Measurements from ENCODE around the gene C2orf72.
"Not testable (repeated sequence)": the region's sequence is repeated elsewhere in the genome, so short reads cannot be mapped to it uniquely, and the experiment has no call there.

C2orf72 gene

GRCh38 chr2:231058761-231059550, 21.6 kb downstream of the C2orf72 start:
- CTCF ChIA-PET, result interaction anchor here (0.8 to 2.7 kb wide), 7 partner anchors 9 to 353 kb away, joined by 3 to 14 read pairs (median 6); no protein-coding TSS in a partner anchor
- DNase-seq (ENCODE audit: extremely low spot score), result no peak
- TF ChIP-seq CTCF (IDR thresholded peaks at IDR 0.05; ENCODE audit: control extremely low read depth, extremely low read depth, low read depth, missing control alignments), result no peak
- POLR2A ChIA-PET, result no interaction called here

- ChIA-PET CTCF (interaction anchor here (1.5 kb wide), 1 partner anchor 146 kb away, joined by 3 read pairs; no protein-coding TSS in a partner anchor), POLR2A (no interaction called here)
- TF ChIP-seq CTCF (IDR thresholded peaks at IDR 0.05; ENCODE audit: control extremely low read depth, extremely low read depth, low read depth, missing control alignments), result no peak
- DNase-seq (ENCODE audit: extremely low spot score), result no peak
Measured at GRCh38 chr2:231059756-231060155, 22.4 kb downstream of the C2orf72 start.

- CTCF ChIA-PET, result interaction anchor here (0.9 to 2.2 kb wide), 3 partner anchors 10 to 165 kb away, joined by 3 to 10 read pairs (median 4); no protein-coding TSS in a partner anchor
- POLR2A ChIA-PET, result interaction anchor here (0.6 kb wide), 1 partner anchor 223 kb away, joined by 9 read pairs; no protein-coding TSS in a partner anchor
- DNase-seq (ENCODE audit: extremely low spot score), result no peak
- TF ChIP-seq CTCF (IDR thresholded peaks at IDR 0.05; ENCODE audit: control extremely low read depth, extremely low read depth, low read depth, missing control alignments), result no peak
Measured at GRCh38 chr2:231062776-231063175, 25.5 kb downstream of the C2orf72 start.

- CTCF ChIA-PET, result interaction anchor here (0.9 to 2.2 kb wide), 4 partner anchors 8 to 165 kb away, joined by 3 to 10 read pairs (median 4); no protein-coding TSS in a partner anchor
- no peak for TF ChIP-seq CTCF (IDR thresholded peaks at IDR 0.05; ENCODE audit: control extremely low read depth, extremely low read depth, low read depth, missing control alignments)
- POLR2A ChIA-PET, result interaction anchor here (0.7 kb wide), 1 partner anchor 116 kb away, joined by 3 read pairs; no protein-coding TSS in a partner anchor
- DNase-seq (ENCODE audit: extremely low spot score), result no peak
Measured at GRCh38 chr2:231063347-231063746, 26.0 kb downstream of the C2orf72 start.

- ChIA-PET POLR2A (no interaction called here), CTCF (interaction anchor here (1.1 to 3.4 kb wide), 3 partner anchors 9 to 13 kb away, joined by 3 to 18 read pairs (median 11); partner anchors contain the start of gene PSMD1)
- no peak for TF ChIP-seq CTCF (IDR thresholded peaks at IDR 0.05; ENCODE audit: control extremely low read depth, extremely low read depth, low read depth, missing control alignments)
- DNase-seq (ENCODE audit: extremely low spot score), result no peak
Measured at GRCh38 chr2:231065966-231066365, 28.6 kb downstream of the C2orf72 start.

GRCh38 chr2:231067531-231067930, 30.2 kb downstream of the C2orf72 start:
- DNase-seq (ENCODE audit: extremely low spot score), result not testable (repeated sequence)
- CTCF ChIA-PET, result interaction anchor here (1.0 to 3.4 kb wide), 4 partner anchors 9 to 339 kb away, joined by 3 to 18 read pairs (median 7); partner anchors contain the start of gene PSMD1
- POLR2A ChIA-PET, result interaction anchor here (1.2 kb wide), 1 partner anchor 384 kb away, joined by 4 read pairs; no protein-coding TSS in a partner anchor

All from GM10248 (cell line).